Heart left ventricle (tissue), 16 donors: ENCODE measurements around the gene COL7A1. TPM values are rescaled to one million over a fixed set of nuclear protein-coding genes. Genes with fewer than 3 reads are reported as not detected.

ENCODE experiments used
- ATAC-seq, 4 donors: fragments of 200-7000 bp; cut with Tn5 transposase; one replicate each; pipeline ENCODE4 v1.9.1; 2020 to 2022; ENCODE audit warnings: moderate library complexity in 4 of 4, mild to moderate bottlenecking in 3 of 4, moderate number of reproducible peaks in 1 of 4
- DNase-seq, 5 donors: peaks; one replicate each; pipeline ENCODE4 v3.0.0-alpha.2; 2020
- H3K27ac ChIP-seq, 12 donors: fragments of 200-600 bp; sonication (generic) in 4 of 12; one replicate each; pipeline versions ENCODE4 v1.5.0 to v1.8.0; 2016 to 2022; ENCODE audit warnings: mild to moderate bottlenecking in 2 of 12
- H3K27me3 ChIP-seq, 9 donors: fragments of 200-600 bp; sonication (generic) in 2 of 9; one replicate each; pipeline versions ENCODE4 v1.5.1 to v1.8.0; 2016 to 2022; ENCODE audit warnings: mild to moderate bottlenecking in 3 of 9
- H3K36me3 ChIP-seq, 9 donors: fragments of 200-600 bp; sonication (generic) in 2 of 9; one replicate each; pipeline versions ENCODE4 v1.5.0 to v1.8.0; 2018 to 2022; ENCODE audit warnings: mild to moderate bottlenecking in 2 of 9
- H3K4me1 ChIP-seq, 12 donors: fragments of 200-600 bp; sonication (generic) in 4 of 12; one replicate each; pipeline versions ENCODE4 v1.5.0 to v1.8.0; 2016 to 2022; ENCODE audit warnings: mild to moderate bottlenecking in 3 of 12
- H3K4me3 ChIP-seq, 12 donors: fragments of 200-600 bp; sonication (generic) in 4 of 12; one replicate each; pipeline versions ENCODE4 v1.5.0 to v1.8.0; 2017 to 2022; ENCODE audit warnings: mild to moderate bottlenecking in 9 of 12, moderate library complexity in 4 of 12
- H3K9me3 ChIP-seq, 12 donors: fragments of 200-600 bp; sonication (generic) in 4 of 12; one replicate each; pipeline versions ENCODE4 v1.5.0 to v1.8.0; 2016 to 2022; ENCODE audit warnings: mild to moderate bottlenecking in 1 of 12
- CTCF ChIP-seq, 12 donors: fragments of 200-600 bp; sonication (generic) in 4 of 12; IDR thresholded peaks; one replicate each; pipeline versions ENCODE4 v1.5.0 to v1.8.0; 2018 to 2022; ENCODE audit warnings: antibody characterized with exemption in 12 of 12, mild to moderate bottlenecking in 5 of 12
- POLR2A ChIP-seq, 2 donors: fragments of 450-650 bp; IDR thresholded peaks; one replicate each; pipeline ENCODE4 v1.6.1; 2017; ENCODE audit warnings: antibody characterized with exemption in 2 of 2, mild to moderate bottlenecking in 2 of 2, moderate library complexity in 2 of 2
- WGBS, 4 donors: extraction: QIAGEN DNeasy Blood & Tissue Kit in 2 of 4; methylation state at CpG; one replicate each; pipeline versions ENCODE4 v1.1.5 to v1.1.7; 2013 to 2018; 5-methylcytosine and 5-hydroxymethylcytosine counted together
- intact Hi-C, 10 donors: fragments of 100-400 bp; cut with DNase I; formaldehyde crosslinking; loops; one replicate each; pipeline versions ENCODE4 v1.11.1 to v1.14.2; 2022
- polyA plus RNA-seq, 2 donors: library from polyadenylated mRNA; stranded (reverse); fragments of 200-250 nt; gene quantifications; one replicate each; pipeline ENCODE4 v1.2.3, GENCODE V29; 2013
- total RNA-seq, 9 donors: library from RNA; depleted of rRNA in 2 of 9; stranded (reverse); fragments of >200 nt in 2 of 9; fragmentation: NEBNext Ultra II Directional in 3 of 9; extraction: Animal tissue kit (Norgen Biotek cat#: 25700) in 3 of 9; gene quantifications; one replicate each; pipeline versions ENCODE4 v1.1.0 to v1.2.4, GENCODE V29; 2016 to 2023
- donor health status: ischemic (EF 13 %, LVEDD 7.1; RV severe dilation, severe dysfunction).
- donor health status: healthy with polysubstance abuse.
- donor health status: DM: no; HTN: yes; CAD: no.
- donor health status: DM: no; HTN: no; CAD: no.
- donor health status: ischemic (EF 25% LVEDD 6.9; RV normal size, moderate dysfunction).
- donor health status: ischemic (EF 25% LVEDD 5.7; RV mildly dilated, moderate dysfunction).
- donor health status: healthy.
- donor health status: DM: yes; HTN: yes; CAD: no.
- donor health status: ischemic (EF 35%, LVEDD 5.7; RV mildly dilated, moderate dysfunction).
- donor health status: nonischemic (EF 11% LVEDD 7.7; RV severe dilation, severe dysfunction).
- donor health status: DM: yes; HTN: yes; CAD: no.
- donor health status: PGD.
- donor health status: ischemic (EF 29% LVEDD 5.4; RV normal size, mild dysfunction).
- donor health status: nonischemic (EF 23%, LVEDD 6.1; RV moderate dilation, normal function).

COL7A1 gene
- total and polyA plus RNA-seq, 11 donors, result 2.4 to 25.2 (median 11.5) TPM

GRCh38 chr3:48621461-48621869 is 26.3 kb upstream of the COL7A1 start, which contains the start of gene TMEM89:
Gene TMEM89, minus strand, starts transcription at chr3:48621769. Its CDS starts 13 bp downstream, at chr3:48621756.
- Histone ChIP-seq H3K4me1 (no peaks in the 10 kb centered on the region), H3K4me3 (no peak within 1 kb of the TSS), H3K9me3 (peaks cover 0 to 22% (median 14%) of the 10 kb centered on the region in 12 donors), H3K36me3 (peaks cover 0 to 18% (median 3%) of the 10 kb centered on the region in 9 donors), H3K27ac (no peak within 1 kb of the TSS), H3K27me3 (no peaks in the 10 kb centered on the region)
- ATAC-seq (peak in 1 of 4 donors; percentile 11), DNase-seq (peak in 2 of 5 donors; percentile 11 to 54)
- intact Hi-C loops, result no loop called here
- 89 to 100% (median 95%) methylated on average over 4 to 19 of the region's 19 CpGs for WGBS, 4 donors
- no peak for TF ChIP-seq CTCF (IDR thresholded peaks at IDR 0.05)
- no peak for TF ChIP-seq POLR2A (IDR thresholded peaks at IDR 0.05)

GRCh38 chr3:48619541-48620524 is 24.7 kb upstream of the COL7A1 start:
- 80 to 86% (median 85%) methylated on average over 7 of the region's 7 CpGs for WGBS, 4 donors
- no peak overlapping the region for H3K4me3 ChIP-seq
- no peak overlapping the region for H3K27ac ChIP-seq
- intact Hi-C loops, result no loop called here
- TF ChIP-seq POLR2A (IDR thresholded peaks at IDR 0.05) (no peak), CTCF (IDR thresholded peaks at IDR 0.05) (no peak)
- no peak for ATAC-seq
- H3K4me1 ChIP-seq, result no peaks in the 10 kb centered on the region
- no peaks in the 10 kb centered on the region for H3K27me3 ChIP-seq
- peaks cover 0 to 1% (median 0%) of the 10 kb centered on the region in 9 donors for H3K36me3 ChIP-seq
- peak in 1 of 5 donors; percentile 30 for DNase-seq
- peaks cover 0 to 22% (median 14%) of the 10 kb centered on the region in 12 donors for H3K9me3 ChIP-seq

- peaks cover 0 to 22% (median 14%) of the 10 kb centered on the region in 12 donors for H3K9me3 ChIP-seq
- no peak overlapping the region for H3K27ac ChIP-seq
- no peak for TF ChIP-seq CTCF (IDR thresholded peaks at IDR 0.05)
- no peak for TF ChIP-seq POLR2A (IDR thresholded peaks at IDR 0.05)
- no peaks in the 10 kb centered on the region for H3K4me1 ChIP-seq
- H3K36me3 ChIP-seq, result no peaks in the 10 kb centered on the region
- WGBS, 4 donors, result 87 to 97% (median 96%) methylated on average over 4 of the region's 4 CpGs
- DNase-seq, result peak in 1 of 5 donors; percentile 8
- no peak overlapping the region for H3K4me3 ChIP-seq
- intact Hi-C loops, result no loop called here
- no peaks in the 10 kb centered on the region for H3K27me3 ChIP-seq
- ATAC-seq, result no peak
These were observed 22.4 kb upstream of the COL7A1 start for GRCh38 chr3:48617559-48617958.

GRCh38 chr3:48614044-48614443 is 18.9 kb upstream of the COL7A1 start:
- Histone ChIP-seq H3K4me1 (peaks cover 0 to 6% (median 0%) of the 10 kb centered on the region in 12 donors), H3K27me3 (no peaks in the 10 kb centered on the region), H3K27ac (no peak overlapping the region), H3K36me3 (no peaks in the 10 kb centered on the region), H3K4me3 (no peak overlapping the region), H3K9me3 (peaks cover 0 to 22% (median 14%) of the 10 kb centered on the region in 12 donors)
- WGBS, 4 donors, result 55 to 78% (median 68%) methylated on average over 3 of the region's 3 CpGs
- TF ChIP-seq POLR2A (IDR thresholded peaks at IDR 0.05), result no peak
- no peak for TF ChIP-seq CTCF (IDR thresholded peaks at IDR 0.05)
- intact Hi-C loops, result no loop called here
- no peak for ATAC-seq
- no peak for DNase-seq
